GM12801 (cell line): Measurements from ENCODE around the gene SAV1.

Experiments
- TF ChIP-seq, protein P1 (sequence below): IDR thresholded peaks from one replicate; pipeline ENCODE4 v1.5.1; 2011; ENCODE audit warnings: control low read depth; ENCODE audit not compliant: insufficient read length; ENCODE audit errors: extremely low read depth

Gene SAV1

DNA sequence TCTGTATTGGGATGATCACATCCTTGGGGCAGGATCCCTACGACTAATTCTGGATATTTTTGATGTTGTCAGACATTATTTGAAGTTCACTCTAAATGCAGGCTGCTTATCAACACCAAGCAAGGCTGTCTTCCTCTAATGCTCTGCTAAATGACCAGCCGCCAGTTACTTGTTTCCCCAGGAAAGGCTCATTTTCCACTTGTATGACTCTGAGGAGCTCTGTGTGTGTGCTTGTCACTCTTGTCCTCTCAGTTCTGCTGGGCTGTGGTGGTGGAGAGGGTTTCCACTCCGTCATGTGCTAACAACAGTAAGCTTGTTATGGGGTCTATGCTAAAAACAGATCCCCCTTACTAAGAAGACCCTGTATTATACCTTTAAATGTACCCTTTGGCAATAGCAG lies 66.1 kb downstream of the SAV1 start:
- TF ChIP-seq, protein P1, sequence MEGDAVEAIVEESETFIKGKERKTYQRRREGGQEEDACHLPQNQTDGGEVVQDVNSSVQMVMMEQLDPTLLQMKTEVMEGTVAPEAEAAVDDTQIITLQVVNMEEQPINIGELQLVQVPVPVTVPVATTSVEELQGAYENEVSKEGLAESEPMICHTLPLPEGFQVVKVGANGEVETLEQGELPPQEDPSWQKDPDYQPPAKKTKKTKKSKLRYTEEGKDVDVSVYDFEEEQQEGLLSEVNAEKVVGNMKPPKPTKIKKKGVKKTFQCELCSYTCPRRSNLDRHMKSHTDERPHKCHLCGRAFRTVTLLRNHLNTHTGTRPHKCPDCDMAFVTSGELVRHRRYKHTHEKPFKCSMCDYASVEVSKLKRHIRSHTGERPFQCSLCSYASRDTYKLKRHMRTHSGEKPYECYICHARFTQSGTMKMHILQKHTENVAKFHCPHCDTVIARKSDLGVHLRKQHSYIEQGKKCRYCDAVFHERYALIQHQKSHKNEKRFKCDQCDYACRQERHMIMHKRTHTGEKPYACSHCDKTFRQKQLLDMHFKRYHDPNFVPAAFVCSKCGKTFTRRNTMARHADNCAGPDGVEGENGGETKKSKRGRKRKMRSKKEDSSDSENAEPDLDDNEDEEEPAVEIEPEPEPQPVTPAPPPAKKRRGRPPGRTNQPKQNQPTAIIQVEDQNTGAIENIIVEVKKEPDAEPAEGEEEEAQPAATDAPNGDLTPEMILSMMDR = no peak

DNA sequence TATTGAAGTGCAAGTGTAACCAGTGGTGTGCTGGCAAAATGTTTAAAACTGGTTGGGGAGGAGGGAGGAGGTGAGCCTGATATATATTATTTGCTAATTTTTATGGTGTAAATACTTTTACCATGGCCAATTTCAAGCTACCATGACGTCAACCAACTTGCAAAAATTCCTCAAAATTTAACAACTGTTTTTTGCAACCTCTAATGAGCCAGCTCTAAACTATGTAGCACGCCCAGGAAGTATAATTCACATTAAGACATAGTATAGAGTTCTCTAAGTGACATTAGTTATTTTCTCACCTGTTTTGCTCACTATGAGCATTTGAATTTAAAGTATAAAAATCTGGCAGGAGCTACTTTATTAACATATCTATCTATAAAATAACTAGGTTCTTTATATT lies 66.7 kb downstream of the SAV1 start:
- TF ChIP-seq, protein P1 = no peak

DNA sequence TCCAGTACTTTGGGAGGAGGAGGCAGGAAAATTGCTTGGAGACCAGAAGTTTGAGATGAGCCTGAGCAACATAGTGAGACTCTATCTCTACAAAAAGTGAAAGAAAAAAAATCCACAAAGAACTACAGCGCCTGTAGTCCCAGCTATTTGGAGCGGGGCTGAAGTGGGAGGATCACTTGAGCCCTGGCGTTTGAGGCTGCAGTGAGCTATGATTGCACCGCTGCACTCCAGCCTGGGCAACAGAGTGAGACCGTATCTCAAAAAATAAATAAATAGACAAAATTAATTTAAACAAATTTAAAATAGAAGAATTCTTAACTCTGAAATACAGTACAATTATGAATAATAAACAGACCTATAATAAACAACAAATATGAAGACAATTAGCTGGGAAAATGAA lies 67.3 kb downstream of the SAV1 start:
- TF ChIP-seq, protein P1 = no peak

DNA sequence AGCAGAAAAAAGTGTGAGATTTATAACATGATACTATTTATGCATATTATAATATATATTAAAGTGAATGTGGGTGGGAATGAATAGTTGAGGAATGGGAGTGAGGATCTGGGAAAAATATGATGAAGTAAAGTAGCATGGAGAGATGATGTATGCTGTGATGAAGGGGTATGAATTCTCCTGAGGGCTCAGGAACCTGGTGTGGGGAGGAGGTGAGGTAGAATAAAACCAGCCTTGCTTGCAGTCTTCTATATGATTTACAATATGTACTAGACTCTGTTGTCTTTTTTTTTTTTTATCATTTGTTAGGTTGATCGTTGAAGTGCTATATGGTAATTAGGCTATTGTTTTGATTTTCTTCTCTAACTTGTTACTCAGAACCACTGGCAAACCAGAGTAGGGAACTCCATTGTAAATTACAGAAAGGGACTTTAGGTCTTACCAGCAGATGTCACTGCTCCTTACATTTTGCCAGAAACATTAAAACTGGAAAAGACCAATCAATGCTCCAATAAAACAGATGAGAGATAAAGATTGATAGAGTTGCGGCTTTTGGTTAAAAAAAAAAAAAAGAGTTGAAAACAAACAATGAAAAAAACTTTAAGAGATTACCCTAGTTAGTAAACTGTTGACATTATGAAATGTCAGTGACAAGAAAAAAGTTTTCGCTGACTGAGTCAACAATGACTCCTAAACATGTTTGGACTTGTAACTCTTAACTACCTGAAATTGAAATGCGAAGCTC lies 68.2 kb downstream of the SAV1 start:
- TF ChIP-seq, protein P1 = no peak

DNA sequence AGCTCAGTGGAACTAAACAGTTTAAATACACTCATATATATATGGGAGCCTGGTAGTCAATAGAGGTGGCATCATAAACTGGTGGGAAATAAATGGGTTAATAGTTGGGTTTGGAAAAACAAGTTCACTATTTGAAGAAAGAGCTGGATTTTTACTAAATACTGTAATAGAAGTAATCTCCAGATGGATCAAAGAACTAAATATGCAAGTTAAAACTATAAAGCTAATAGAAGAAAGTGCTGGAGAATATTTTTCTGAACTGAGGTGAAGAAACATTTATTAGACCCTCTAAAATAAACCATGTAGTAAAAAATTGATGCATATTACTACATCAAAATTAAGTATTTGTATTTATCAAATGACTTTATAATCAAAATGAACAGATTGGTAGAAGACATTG lies 69.3 kb downstream of the SAV1 start:
- TF ChIP-seq, protein P1 = no peak

DNA sequence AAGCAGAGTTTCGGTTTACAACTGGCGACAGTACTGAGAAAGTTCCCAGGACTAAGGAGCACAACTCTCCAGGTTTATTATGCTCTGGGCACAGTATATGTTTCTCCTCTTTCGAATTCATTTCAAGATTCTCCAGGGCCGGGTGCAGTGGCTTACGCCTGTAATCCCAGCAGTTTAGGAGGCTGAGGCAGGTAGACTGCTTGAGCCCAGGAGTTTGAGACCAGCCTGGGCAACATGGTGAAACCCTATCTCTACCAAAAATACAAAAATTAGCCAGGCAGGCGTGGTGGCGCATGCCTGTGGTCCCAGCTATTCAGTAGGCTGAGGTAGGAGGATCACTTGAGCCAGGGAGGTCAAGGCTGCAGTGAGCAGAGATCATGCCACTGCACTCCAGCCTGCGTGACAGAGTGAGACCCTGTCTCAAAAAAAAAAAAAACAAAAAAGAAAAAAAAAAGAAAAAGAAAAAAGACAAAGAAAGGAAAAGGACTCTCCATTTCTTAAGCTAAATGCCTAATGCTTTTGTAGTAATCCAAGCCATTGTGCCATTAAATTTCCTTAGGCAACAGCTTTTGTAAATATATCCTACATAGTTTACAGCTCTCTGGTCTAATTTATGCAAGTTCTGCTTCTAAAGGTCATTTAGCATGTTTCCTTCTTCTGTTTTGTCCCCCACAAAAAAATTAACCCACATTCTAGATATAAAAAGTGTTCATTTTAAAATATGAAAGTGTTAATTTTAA lies 73.4 kb downstream of the SAV1 start:
- TF ChIP-seq, protein P1 = no peak

DNA sequence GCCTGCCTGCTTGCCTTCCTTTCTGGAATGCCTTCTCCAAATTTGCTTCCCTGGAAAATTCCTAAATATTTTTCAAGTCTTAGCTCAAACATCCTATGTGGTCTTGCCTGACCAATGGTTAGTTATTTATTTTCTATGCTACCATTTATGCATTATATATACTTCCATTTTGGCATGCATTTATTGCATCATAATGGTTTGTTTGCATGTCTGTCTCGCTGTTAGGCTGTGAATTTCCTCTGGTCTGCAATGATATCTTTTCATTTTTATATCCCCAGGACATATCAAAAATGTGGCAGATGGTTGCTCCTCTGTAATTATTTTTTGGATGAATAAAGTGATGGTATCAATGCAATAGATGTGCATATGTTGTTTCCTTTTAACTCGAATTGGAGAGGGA lies 77.6 kb downstream of the SAV1 start:
- TF ChIP-seq, protein P1 = no peak
